ENCODE measurements around the gene PIKFYVE. TPM values are rescaled to one million over a fixed set of nuclear protein-coding genes. Genes with fewer than 3 reads are reported as not detected.

Gene PIKFYVE
- total and polyA plus RNA-seq, 2 of the 8 experiments (the other 6 are each of a cell fraction or from before 2014, with no cell fraction given): 8.8 to 33.5 TPM

GRCh38 chr2:208352644-208353567 lies 86.9 kb downstream of the PIKFYVE start (continued):
- TF ChIP-seq SP2 (IDR thresholded peaks at IDR 0.05; ENCODE audit: low read length) (no peak), BACH1 (IDR thresholded peaks at IDR 0.05; ENCODE audit: low read length) (no peak)
